ENCODE data around the gene IGHMBP2.

The IGHMBP2 gene

GRCh38 chr11:68863553-68864265 lies 40.0 kb upstream of the IGHMBP2 start:
- TF ChIP-seq ZFX (IDR thresholded peaks at IDR 0.05): no peak
- TF ChIP-seq CTCF (conservative IDR thresholded peaks at IDR 0.05): no peak
- no peak overlapping the region for H3K27ac ChIP-seq

- TF ChIP-seq CTCF (conservative IDR thresholded peaks at IDR 0.05) (no peak), ZFX (IDR thresholded peaks at IDR 0.05) (no peak)
- H3K27ac ChIP-seq: no peak overlapping the region
These were observed 38.5 kb upstream of the IGHMBP2 start for GRCh38 chr11:68865241-68865640.

- no peak overlapping the region for H3K27ac ChIP-seq
- TF ChIP-seq ZFX (IDR thresholded peaks at IDR 0.05) (no peak), CTCF (conservative IDR thresholded peaks at IDR 0.05) (no peak)
These were observed 36.6 kb upstream of the IGHMBP2 start for GRCh38 chr11:68867066-68867465.

GRCh38 chr11:68868221-68868835 lies 35.4 kb upstream of the IGHMBP2 start:
- no peak for TF ChIP-seq CTCF (conservative IDR thresholded peaks at IDR 0.05)
- TF ChIP-seq ZFX (IDR thresholded peaks at IDR 0.05): no peak
- no peak overlapping the region for H3K27ac ChIP-seq

DNA sequence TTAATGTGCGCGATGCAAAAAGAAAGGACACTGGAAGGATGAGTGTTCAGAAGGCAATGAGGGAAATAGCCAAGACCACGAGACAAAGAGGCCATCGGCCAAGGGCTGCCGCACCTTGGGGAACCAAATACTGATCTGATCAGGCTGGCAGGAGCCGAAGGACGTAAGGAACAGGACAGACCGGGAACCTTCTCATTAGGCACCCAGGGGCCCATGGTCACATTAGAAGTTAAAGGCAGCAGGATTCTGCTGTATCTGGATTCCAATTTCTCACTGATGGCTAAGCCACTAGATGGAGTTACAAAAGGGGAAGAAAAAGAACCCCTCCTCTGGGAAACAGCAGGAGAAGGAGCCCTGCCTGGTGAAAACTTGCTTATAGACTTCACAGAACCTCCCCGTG lies 33.2 kb upstream of the IGHMBP2 start:
- peak overlapping the region; percentile 79 for H3K27ac ChIP-seq
- TF ChIP-seq ZFX (IDR thresholded peaks at IDR 0.05) (no peak), CTCF (conservative IDR thresholded peaks at IDR 0.05) (no peak)

DNA sequence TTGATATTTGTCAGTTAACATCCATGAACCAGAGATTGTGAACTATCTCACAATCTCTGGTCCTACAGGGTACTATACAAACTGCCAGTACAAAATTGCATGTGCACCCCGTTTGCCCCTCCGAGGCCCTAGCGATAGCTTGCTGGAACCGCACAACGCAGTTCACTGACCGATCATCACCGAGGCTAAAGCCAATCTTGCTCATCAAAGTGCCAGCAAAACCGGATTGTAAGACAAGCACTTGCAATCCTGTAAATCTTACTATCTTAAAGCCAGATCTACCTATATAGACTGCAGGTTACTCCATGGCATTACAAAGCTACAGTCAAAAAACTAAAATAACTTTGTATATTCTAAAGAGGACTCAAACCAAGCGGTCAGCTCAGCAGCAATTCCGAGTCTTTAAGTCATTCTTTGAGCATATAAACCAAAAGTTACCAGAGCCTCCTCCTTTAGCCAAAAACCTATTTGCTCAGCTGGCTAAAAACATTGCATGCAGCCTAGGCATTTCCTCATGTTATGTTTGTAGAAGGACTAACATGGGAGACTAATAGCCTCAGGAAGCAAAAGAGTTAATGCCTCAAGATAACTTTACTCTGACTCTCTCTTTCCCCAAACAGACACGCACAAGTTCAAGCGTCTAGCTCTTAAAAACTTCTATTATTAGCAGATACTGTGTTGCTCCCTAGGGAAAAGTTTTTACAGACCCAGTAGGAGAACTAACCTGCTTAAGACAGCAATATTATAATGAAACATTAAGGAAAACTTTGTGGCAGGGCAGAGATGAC lies 31.3 kb upstream of the IGHMBP2 start:
- H3K27ac ChIP-seq: peak overlapping the region; percentile 79
- no peak; the same call in 1 of the 2 replicates for TF ChIP-seq CTCF (conservative IDR thresholded peaks at IDR 0.05)
- TF ChIP-seq ZFX (IDR thresholded peaks at IDR 0.05): no peak

- TF ChIP-seq ZFX (IDR thresholded peaks at IDR 0.05): no peak
- no peak for TF ChIP-seq CTCF (conservative IDR thresholded peaks at IDR 0.05)
- peak overlapping the region; percentile 33 for H3K27ac ChIP-seq
These were observed 25.7 kb upstream of the IGHMBP2 start for GRCh38 chr11:68878022-68878421.

Data from C4-2B (cell line).